Endothelial cell (in vitro differentiated cells): Measurements from ENCODE around the gene HHAT. TPM values are rescaled to one million over a fixed set of nuclear protein-coding genes. Genes with fewer than 3 reads are reported as not detected.

Experiments
- DNase-seq: peaks from one replicate; pipeline ENCODE4 v3.0.0; 2021; ENCODE audit warnings: low spot score
- H3K27ac Mint-ChIP-seq: one replicate; pipeline ENCODE4 v1.8.0; 2021; ENCODE audit warnings: mixed read lengths, inconsistent platforms; ENCODE audit not compliant: unreplicated experiment
- H3K27me3 Mint-ChIP-seq: one replicate; pipeline ENCODE4 v1.8.0; 2021; ENCODE audit warnings: mild to moderate bottlenecking, moderate library complexity, mixed read lengths, inconsistent platforms; ENCODE audit not compliant: unreplicated experiment
- H3K36me3 Mint-ChIP-seq: one replicate; pipeline ENCODE4 v1.8.0; 2021; ENCODE audit warnings: mild to moderate bottlenecking, low read depth, mixed read lengths, inconsistent platforms; ENCODE audit not compliant: unreplicated experiment
- H3K4me1 Mint-ChIP-seq: one replicate; pipeline ENCODE4 v1.8.0; 2021; ENCODE audit warnings: mild to moderate bottlenecking, mixed read lengths, inconsistent platforms; ENCODE audit not compliant: unreplicated experiment
- H3K4me3 Mint-ChIP-seq: one replicate; pipeline ENCODE4 v1.8.0; 2021; ENCODE audit warnings: mild to moderate bottlenecking, mixed read lengths, inconsistent platforms; ENCODE audit not compliant: unreplicated experiment
- H3K9me3 Mint-ChIP-seq: one replicate; pipeline ENCODE4 v1.8.0; 2021; ENCODE audit warnings: mixed read lengths, inconsistent platforms; ENCODE audit not compliant: unreplicated experiment
- CTCF ChIP-seq: fragments of 200-600 bp; sonication (generic); IDR thresholded peaks from one replicate; pipeline ENCODE4 v1.5.0; 2021; ENCODE audit warnings: antibody characterized with exemption; ENCODE audit not compliant: unreplicated experiment
- total RNA-seq: library from RNA; stranded (reverse); fragmentation: NEBNext Ultra II Directional; extraction: Animal tissue kit (Norgen Biotek cat#: 25700); gene quantifications from one replicate; pipeline ENCODE4 v1.2.1, GENCODE V29; 2021; ENCODE audit not compliant: unreplicated experiment

HHAT gene
- total RNA-seq, 1 donor from 2014 or later, result 6.0 TPM

DNA sequence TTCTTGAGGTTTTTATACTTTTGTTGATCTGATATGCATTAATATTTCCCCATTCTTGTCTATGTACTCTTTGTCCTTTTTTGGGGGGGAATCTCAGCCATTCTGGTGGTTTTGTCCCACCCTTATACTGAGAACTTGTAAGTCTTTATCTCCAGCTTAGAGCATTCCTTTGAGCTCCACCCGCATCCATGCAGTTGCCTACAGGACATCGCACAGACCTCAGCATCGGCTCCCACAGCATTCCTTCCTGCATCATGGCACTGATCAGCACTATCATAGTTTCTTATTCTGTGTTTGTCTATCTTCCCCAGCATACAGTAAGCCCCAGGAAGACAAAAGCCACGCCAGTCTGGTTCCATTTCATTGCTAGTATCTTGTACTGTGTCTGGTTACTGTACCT lies 33.0 kb downstream of the HHAT start:
- H3K4me3 Mint-ChIP-seq, result no peak overlapping the region
- H3K27me3 Mint-ChIP-seq, result peaks cover 2% of the 10 kb centered on the region
- H3K4me1 Mint-ChIP-seq, result peaks cover 2% of the 10 kb centered on the region
- no peaks in the 10 kb centered on the region for H3K36me3 Mint-ChIP-seq
- no peak for TF ChIP-seq CTCF
- no peak for DNase-seq
- H3K9me3 Mint-ChIP-seq, result no peaks in the 10 kb centered on the region
- no peak overlapping the region for H3K27ac Mint-ChIP-seq

DNA sequence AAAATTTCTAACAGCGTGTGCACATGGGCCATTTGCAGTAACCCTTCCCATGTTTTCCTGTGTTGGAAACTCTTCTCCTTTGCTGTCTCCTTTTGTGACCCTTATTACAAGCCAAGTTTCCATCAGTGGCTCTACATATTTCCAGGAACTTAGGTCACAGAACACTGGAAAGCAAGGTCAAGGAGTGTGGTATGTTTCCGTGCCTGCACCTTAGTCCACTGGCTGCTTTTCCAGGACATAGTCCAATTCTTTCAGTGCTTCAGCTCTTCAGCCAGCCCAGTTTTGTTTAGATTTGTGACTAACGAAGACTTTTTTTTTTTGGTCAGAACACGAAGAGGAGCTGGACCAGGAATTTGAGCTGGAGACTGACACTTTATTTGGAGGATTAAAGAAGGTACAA lies 33.8 kb downstream of the HHAT start:
- no peak overlapping the region for H3K27ac Mint-ChIP-seq
- peaks cover 10% of the 10 kb centered on the region for H3K4me1 Mint-ChIP-seq
- no peaks in the 10 kb centered on the region for H3K9me3 Mint-ChIP-seq
- H3K4me3 Mint-ChIP-seq, result no peak overlapping the region
- no peak for DNase-seq
- peaks cover 2% of the 10 kb centered on the region for H3K27me3 Mint-ChIP-seq
- no peaks in the 10 kb centered on the region for H3K36me3 Mint-ChIP-seq
- TF ChIP-seq CTCF, result no peak

DNA sequence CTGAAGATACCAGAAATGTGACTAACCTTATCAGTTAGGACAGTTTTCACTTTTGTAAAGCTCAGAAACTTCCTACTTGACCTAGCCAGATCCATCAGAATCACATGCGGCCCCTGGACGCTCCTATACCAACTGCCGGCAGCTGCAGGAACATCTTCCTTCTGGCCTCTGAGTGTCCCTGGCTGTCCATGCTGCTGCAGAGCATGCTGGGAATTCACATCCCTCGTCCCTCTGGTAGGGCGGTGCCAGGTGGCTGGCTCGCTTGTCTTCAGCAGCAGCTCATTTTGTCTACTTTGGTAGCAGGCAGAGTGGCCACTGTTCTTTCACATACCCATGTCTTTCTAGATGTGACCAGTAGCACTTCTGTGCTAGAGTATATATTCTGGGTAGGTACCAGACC lies 34.4 kb downstream of the HHAT start:
- no peaks in the 10 kb centered on the region for H3K9me3 Mint-ChIP-seq
- peaks cover 11% of the 10 kb centered on the region for H3K4me1 Mint-ChIP-seq
- H3K27ac Mint-ChIP-seq, result no peak overlapping the region
- no peaks in the 10 kb centered on the region for H3K36me3 Mint-ChIP-seq
- DNase-seq, result no peak
- TF ChIP-seq CTCF, result no peak
- H3K27me3 Mint-ChIP-seq, result peaks cover 2% of the 10 kb centered on the region
- H3K4me3 Mint-ChIP-seq, result no peak overlapping the region

- H3K36me3 Mint-ChIP-seq, result no peaks in the 10 kb centered on the region
- peaks cover 2% of the 10 kb centered on the region for H3K27me3 Mint-ChIP-seq
- H3K4me3 Mint-ChIP-seq, result no peak overlapping the region
- no peak overlapping the region for H3K27ac Mint-ChIP-seq
- peaks cover 11% of the 10 kb centered on the region for H3K4me1 Mint-ChIP-seq
- no peaks in the 10 kb centered on the region for H3K9me3 Mint-ChIP-seq
- no peak for DNase-seq
- TF ChIP-seq CTCF, result no peak
Observed at GRCh38 chr1:210364479-210364878, 35.8 kb downstream of the HHAT start.

DNA sequence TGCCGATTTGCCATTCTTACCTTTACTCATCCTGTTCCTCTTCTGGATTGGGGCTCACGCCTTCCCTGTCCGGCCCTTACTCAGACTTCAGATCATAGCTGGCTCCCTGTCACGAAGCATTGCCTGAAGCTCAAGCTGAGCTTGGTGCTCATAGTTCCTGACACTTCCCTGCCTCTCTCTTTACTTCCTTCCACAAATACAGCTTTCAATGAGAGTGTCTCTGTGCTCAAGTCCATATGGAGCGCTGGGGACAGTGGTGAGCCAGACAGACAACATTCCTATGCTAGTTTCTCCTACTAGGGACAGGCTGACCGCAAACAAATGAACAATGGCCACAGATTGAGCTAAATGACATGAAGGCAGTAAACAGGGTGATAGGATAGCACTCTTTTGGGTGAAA lies 38.1 kb downstream of the HHAT start:
- H3K4me3 Mint-ChIP-seq, result no peak overlapping the region
- H3K27me3 Mint-ChIP-seq, result peaks cover 2% of the 10 kb centered on the region
- TF ChIP-seq CTCF, result no peak
- no peaks in the 10 kb centered on the region for H3K36me3 Mint-ChIP-seq
- peak overlapping the region; percentile 30 for H3K27ac Mint-ChIP-seq
- no peak for DNase-seq
- peaks cover 11% of the 10 kb centered on the region for H3K4me1 Mint-ChIP-seq
- H3K9me3 Mint-ChIP-seq, result no peaks in the 10 kb centered on the region
